Mesodermal cell (in vitro differentiated cells): ENCODE results near the gene PTPRN2.

ENCODE experiments used
- H3K27ac ChIP-seq: 2 replicates; pipeline ENCODE4 v1.7.0; 2013; ENCODE audit warnings: mild to moderate bottlenecking, low read depth, low read length, moderate library complexity; ENCODE audit not compliant: severe bottlenecking
- H3K36me3 ChIP-seq: 2 replicates; pipeline ENCODE4 v1.7.1; 2013; ENCODE audit warnings: mild to moderate bottlenecking, low read length, moderate library complexity; ENCODE audit not compliant: control insufficient read depth, insufficient read depth
- H3K4me1 ChIP-seq: one replicate; pipeline ENCODE4 v1.7.1; 2013; ENCODE audit warnings: mild to moderate bottlenecking, low read length; ENCODE audit not compliant: insufficient read depth, control insufficient read depth, poor library complexity, severe bottlenecking
- H3K4me3 ChIP-seq: 2 replicates; pipeline ENCODE4 v1.7.0; 2013; ENCODE audit warnings: low read length, control low read depth, mild to moderate bottlenecking; ENCODE audit not compliant: insufficient read depth, poor library complexity, severe bottlenecking; ENCODE audit errors: extremely low read depth
- H3K9me3 ChIP-seq: 2 replicates; pipeline ENCODE4 v1.7.1; 2013; ENCODE audit warnings: mild to moderate bottlenecking, low read length, moderate library complexity; ENCODE audit not compliant: control insufficient read depth
- WGBS, 2 experiments: methylation state at CpG; one replicate each; pipeline ENCODE4 v1.1.5; 2013; ENCODE audit warnings: missing lambda C conversion rate in 2 of 2; ENCODE audit not compliant: insufficient coverage in 2 of 2; 5-methylcytosine and 5-hydroxymethylcytosine counted together

The PTPRN2 gene

GRCh38 chr7:157523371-157523765, 1064.3 kb downstream of the PTPRN2 start:
- WGBS, 2 experiments, result 70 to 83% methylated on average over 13 of the region's 13 CpGs
- Histone ChIP-seq H3K4me1 (no peaks in the 10 kb centered on the region), H3K9me3 (peaks cover 68% of the 10 kb centered on the region), H3K4me3 (no peak overlapping the region), H3K27ac (no peak overlapping the region), H3K36me3 (no peaks in the 10 kb centered on the region)

DNA sequence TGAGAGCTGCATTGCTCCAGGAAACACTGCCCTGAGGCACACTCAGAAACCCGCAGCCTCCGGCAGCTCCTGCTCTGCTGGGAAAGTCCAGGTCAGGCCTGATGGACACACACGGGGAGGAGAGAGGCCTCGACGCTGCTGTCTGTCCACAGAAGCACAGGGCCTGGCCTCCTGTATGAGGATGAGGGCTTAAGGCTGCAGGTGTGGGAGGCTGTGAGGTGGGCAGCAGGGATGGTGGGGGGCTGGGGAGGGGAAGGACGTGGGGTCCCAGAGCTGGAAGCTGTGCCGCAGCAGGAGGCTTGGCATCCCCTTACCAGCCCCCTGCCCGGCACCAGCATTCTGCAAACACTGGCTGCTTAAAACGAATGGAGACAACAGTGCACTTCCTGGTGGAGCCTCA, 1064.7 kb downstream of the PTPRN2 start:
- 75 to 80% methylated on average over 4 to 9 of the region's 9 CpGs for WGBS, 2 experiments
- Histone ChIP-seq H3K4me3 (no peak overlapping the region), H3K27ac (no peak overlapping the region), H3K36me3 (no peaks in the 10 kb centered on the region), H3K4me1 (no peaks in the 10 kb centered on the region), H3K9me3 (peaks cover 69% of the 10 kb centered on the region)

DNA sequence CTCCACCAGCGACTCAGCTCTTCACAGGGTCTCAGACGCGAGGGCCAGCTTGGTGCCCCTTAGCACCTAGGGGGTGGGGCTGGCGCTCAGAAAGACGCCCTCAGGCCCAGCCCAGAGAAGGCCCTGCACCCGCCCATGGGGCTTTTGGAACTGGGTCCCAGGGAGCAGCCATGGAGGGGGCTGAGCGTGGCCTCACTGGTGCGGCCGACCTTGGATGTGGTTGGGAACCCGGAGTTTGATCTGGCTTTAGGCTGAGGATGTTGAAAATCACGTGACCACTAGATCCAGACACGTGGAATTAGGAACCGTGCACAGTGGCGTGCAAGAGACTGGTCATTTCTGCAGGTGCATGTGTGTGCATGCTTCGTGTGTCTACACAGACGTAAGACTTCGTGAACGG, 1065.4 kb downstream of the PTPRN2 start:
- Histone ChIP-seq H3K27ac (no peak overlapping the region), H3K9me3 (peaks cover 69% of the 10 kb centered on the region), H3K4me1 (no peaks in the 10 kb centered on the region), H3K36me3 (no peaks in the 10 kb centered on the region), H3K4me3 (no peak overlapping the region)
- WGBS, 2 experiments, result 74 to 77% methylated on average over 18 of the region's 18 CpGs

- Histone ChIP-seq H3K9me3 (peaks cover 68% of the 10 kb centered on the region), H3K4me3 (no peak overlapping the region), H3K27ac (no peak overlapping the region), H3K4me1 (no peaks in the 10 kb centered on the region), H3K36me3 (no peaks in the 10 kb centered on the region)
- 84% methylated on average over 17 to 18 of the region's 18 CpGs for WGBS, 2 experiments
Measured at GRCh38 chr7:157521752-157522151, 1065.9 kb downstream of the PTPRN2 start.

GRCh38 chr7:157521061-157521731, 1066.4 kb downstream of the PTPRN2 start:
- H3K9me3 ChIP-seq, result peaks cover 72% of the 10 kb centered on the region
- no peak overlapping the region for H3K27ac ChIP-seq
- H3K36me3 ChIP-seq, result no peaks in the 10 kb centered on the region
- no peak overlapping the region for H3K4me3 ChIP-seq
- H3K4me1 ChIP-seq, result no peaks in the 10 kb centered on the region
- WGBS, 2 experiments, result 80 to 91% methylated on average over 11 to 26 of the region's 28 CpGs

DNA sequence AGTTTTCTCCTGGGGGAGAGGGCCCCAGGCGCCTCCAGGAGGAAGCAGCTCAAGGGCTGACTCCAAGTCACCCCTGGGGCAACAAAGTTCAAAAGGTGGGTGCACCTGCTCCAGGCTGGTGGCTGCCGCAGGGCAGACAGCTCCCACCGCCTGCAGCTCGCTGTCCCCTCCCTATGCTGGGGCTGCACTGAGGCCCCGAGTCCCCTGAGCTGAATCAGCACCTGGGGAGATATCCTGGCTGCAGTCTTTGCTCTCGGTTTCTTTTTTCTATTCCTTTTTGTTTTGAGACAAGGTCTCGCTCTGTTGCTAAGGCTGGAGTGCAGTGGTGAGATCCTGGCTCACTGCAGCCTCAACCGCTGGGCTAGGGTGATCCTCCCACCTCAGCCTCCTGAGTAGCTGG, 1067.4 kb downstream of the PTPRN2 start:
- peaks cover 74% of the 10 kb centered on the region for H3K9me3 ChIP-seq
- H3K27ac ChIP-seq, result no peak overlapping the region
- H3K4me3 ChIP-seq, result no peak overlapping the region
- H3K4me1 ChIP-seq, result no peaks in the 10 kb centered on the region
- 62 to 70% methylated on average over 6 to 8 of the region's 8 CpGs for WGBS, 2 experiments
- no peaks in the 10 kb centered on the region for H3K36me3 ChIP-seq

DNA sequence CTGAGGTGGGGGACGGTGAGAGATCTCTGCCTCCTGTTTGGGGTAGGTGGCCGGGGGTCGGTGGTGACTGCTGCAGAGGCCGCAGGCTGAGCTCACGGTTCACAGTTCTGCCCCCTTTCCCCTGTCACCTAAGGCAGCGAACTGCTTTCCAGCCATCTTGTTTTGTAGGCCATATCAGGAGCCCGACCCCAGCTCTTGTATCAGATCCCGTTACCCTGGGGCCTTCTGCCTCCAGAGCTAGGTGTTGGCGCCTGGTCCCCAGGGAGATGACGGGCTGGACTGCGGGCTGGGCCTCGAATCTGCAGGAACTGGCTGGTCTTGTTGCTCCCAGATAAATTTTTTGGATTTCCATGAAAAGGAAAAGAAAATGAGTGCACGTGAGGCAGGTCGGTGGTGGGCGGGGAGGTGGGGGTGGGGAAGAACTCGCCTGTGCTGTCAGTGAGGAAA, 1067.8 kb downstream of the PTPRN2 start:
- Histone ChIP-seq H3K4me3 (no peak overlapping the region), H3K9me3 (peaks cover 74% of the 10 kb centered on the region), H3K4me1 (no peaks in the 10 kb centered on the region), H3K27ac (no peak overlapping the region), H3K36me3 (no peaks in the 10 kb centered on the region)
- 72 to 74% methylated on average over 13 to 16 of the region's 16 CpGs for WGBS, 2 experiments

DNA sequence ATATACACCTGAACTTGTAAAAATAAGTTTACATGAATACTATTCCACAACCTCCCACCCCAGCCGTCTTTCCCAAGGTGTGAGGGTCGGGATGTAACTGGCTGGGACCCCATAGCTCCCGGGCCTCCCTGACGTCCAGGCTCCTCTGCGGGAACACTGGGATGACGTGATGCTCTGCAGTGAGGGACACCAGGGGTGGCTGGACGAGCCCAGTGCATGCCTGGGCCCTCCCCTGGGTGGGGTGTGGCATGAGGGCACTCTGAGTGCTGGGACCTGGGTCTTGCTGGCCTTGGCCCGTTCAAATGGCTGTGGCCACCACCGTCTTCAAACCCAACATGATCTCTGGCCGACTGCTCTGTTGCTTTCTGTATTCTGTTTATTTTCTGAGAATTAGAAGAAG, 1068.4 kb downstream of the PTPRN2 start:
- H3K36me3 ChIP-seq, result no peaks in the 10 kb centered on the region
- H3K4me3 ChIP-seq, result no peak overlapping the region
- peaks cover 72% of the 10 kb centered on the region for H3K9me3 ChIP-seq
- H3K27ac ChIP-seq, result no peak overlapping the region
- 70 to 76% methylated on average over 7 to 8 of the region's 10 CpGs for whole genome bisulfite sequencing, 2 experiments
- H3K4me1 ChIP-seq, result no peaks in the 10 kb centered on the region

DNA sequence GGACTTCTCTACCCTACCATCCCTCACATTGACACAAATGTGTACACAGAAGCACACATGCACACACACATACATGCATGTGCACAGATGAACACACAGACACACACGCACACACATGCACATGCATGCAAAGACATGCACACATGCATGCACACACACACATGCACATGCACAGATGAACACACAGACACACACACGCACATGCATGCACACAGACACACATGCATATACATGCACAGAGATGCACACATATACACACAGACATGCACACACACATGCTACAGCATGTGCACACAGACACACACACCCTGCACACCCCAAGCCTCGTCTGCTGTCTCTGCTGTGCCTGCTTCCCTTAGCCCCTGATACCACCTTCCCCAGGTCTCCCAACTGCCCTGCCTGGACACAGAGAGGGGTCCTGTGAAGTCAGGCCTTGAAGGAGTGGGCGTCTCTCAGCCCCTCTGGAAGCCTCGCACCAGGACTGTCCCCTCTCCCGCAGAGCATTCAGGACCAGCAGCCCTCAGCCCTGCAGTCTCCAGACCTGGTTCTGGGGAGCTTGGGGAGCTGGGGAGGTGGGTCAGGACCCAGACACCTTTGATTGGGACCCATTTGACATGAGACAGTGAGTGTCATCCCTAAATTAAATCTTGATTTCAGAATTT, 1069.0 kb downstream of the PTPRN2 start:
- no peak overlapping the region for H3K27ac ChIP-seq
- no peaks in the 10 kb centered on the region for H3K36me3 ChIP-seq
- H3K4me1 ChIP-seq, result no peaks in the 10 kb centered on the region
- 80 to 86% methylated on average over 6 of the region's 6 CpGs for WGBS, 2 experiments
- H3K4me3 ChIP-seq, result no peak overlapping the region
- peaks cover 74% of the 10 kb centered on the region for H3K9me3 ChIP-seq

- H3K9me3 ChIP-seq, result peaks cover 71% of the 10 kb centered on the region
- 54 to 57% methylated on average over 9 to 10 of the region's 10 CpGs for WGBS, 2 experiments
- H3K36me3 ChIP-seq, result no peaks in the 10 kb centered on the region
- no peak overlapping the region for H3K4me3 ChIP-seq
- no peaks in the 10 kb centered on the region for H3K4me1 ChIP-seq
- H3K27ac ChIP-seq, result no peak overlapping the region
Measured at GRCh38 chr7:157517782-157518513, 1069.7 kb downstream of the PTPRN2 start.
